Activated B cell treated with CpG ODN at 0.5 μM for 24 hours (primary cell): Measurements from ENCODE around the gene MRPL36. TPM values are rescaled to one million over a fixed set of nuclear protein-coding genes. Genes with fewer than 3 reads are reported as not detected.

Experiments
- ATAC-seq: fragments of 200-7000 bp; cut with Tn5 transposase; one replicate; pipeline ENCODE4 v1.10.0; 2021; ENCODE audit warnings: low read depth, mild to moderate bottlenecking, moderate library complexity
- CTCF ChIA-PET: fragments of 350-600 bp; sonication (Branson Sonifier 250); formaldehyde crosslinking; loops from one replicate; lab custom pipeline; 2021; ENCODE audit warnings: antibody characterized with exemption; lab: Charles Lee
- POLR2A ChIA-PET: fragments of 350-600 bp; sonication (Branson Sonifier 250); formaldehyde crosslinking; loops from one replicate; lab custom pipeline; 2021; ENCODE audit warnings: antibody characterized with exemption; lab: Charles Lee
- DNase-seq: peaks from one replicate; pipeline ENCODE4 v3.0.0; 2022
- H3K27ac Mint-ChIP-seq: one replicate; pipeline ENCODE4 v1.8.0; 2020; ENCODE audit warnings: mixed read lengths
- H3K27me3 Mint-ChIP-seq: one replicate; pipeline ENCODE4 v1.8.0; 2021; ENCODE audit warnings: mixed read lengths
- H3K36me3 Mint-ChIP-seq: one replicate; pipeline ENCODE4 v1.8.0; 2021; ENCODE audit warnings: low read depth, mixed read lengths
- H3K4me1 Mint-ChIP-seq: one replicate; pipeline ENCODE4 v1.8.0; 2021; ENCODE audit warnings: mixed read lengths
- H3K4me3 Mint-ChIP-seq: one replicate; pipeline ENCODE4 v1.8.0; 2020; ENCODE audit warnings: mild to moderate bottlenecking, mixed read lengths
- H3K9me3 Mint-ChIP-seq: one replicate; pipeline ENCODE4 v1.8.0; 2020; ENCODE audit warnings: mixed read lengths
- CTCF ChIP-seq: fragments of 200-600 bp; IDR thresholded peaks from one replicate; pipeline ENCODE4 v1.8.0; 2022; ENCODE audit warnings: antibody characterized with exemption, mild to moderate bottlenecking
- intact Hi-C: fragments of 100-400 bp; cut with micrococcal nuclease; formaldehyde crosslinking; loops from one replicate; pipeline ENCODE4 v1.15.1; 2024
- total RNA-seq: library from RNA; stranded (reverse); gene quantifications from 2 replicates; pipeline ENCODE4 v1.2.3, GENCODE V29; 2022

Gene MRPL36
- total RNA-seq, 1 donor from 2014 or later = 28.7 TPM

GRCh38 chr5:1787472-1788047, 12.1 kb downstream of the MRPL36 start:
- intact Hi-C loops = no loop called here
- ChIA-PET CTCF (no interaction called here), POLR2A (no interaction called here)
- Mint-ChIP-seq H3K9me3 (no peaks in the 10 kb centered on the region), H3K4me1 (peaks cover 20% of the 10 kb centered on the region), H3K27me3 (peaks cover 11% of the 10 kb centered on the region), H3K36me3 (no peaks in the 10 kb centered on the region), H3K27ac (no peak overlapping the region), H3K4me3 (no peak overlapping the region)
- DNase-seq = no peak
- no peak for ATAC-seq
- no peak for TF ChIP-seq CTCF

- no peak for DNase-seq
- no peak for TF ChIP-seq CTCF
- CTCF ChIA-PET = no interaction called here
- POLR2A ChIA-PET = no interaction called here
- intact Hi-C loops = no loop called here
- no peaks in the 10 kb centered on the region for H3K9me3 Mint-ChIP-seq
- ATAC-seq = no peak
- H3K27me3 Mint-ChIP-seq = peaks cover 17% of the 10 kb centered on the region
- H3K36me3 Mint-ChIP-seq = no peaks in the 10 kb centered on the region
- H3K4me3 Mint-ChIP-seq = no peak overlapping the region
- H3K27ac Mint-ChIP-seq = no peak overlapping the region
- H3K4me1 Mint-ChIP-seq = peaks cover 21% of the 10 kb centered on the region
These were observed 12.8 kb downstream of the MRPL36 start for GRCh38 chr5:1786621-1787471.

- POLR2A ChIA-PET = no interaction called here
These were observed 13.7 kb downstream of the MRPL36 start for GRCh38 chr5:1785984-1786383.

GRCh38 chr5:1785062-1785461, 14.6 kb downstream of the MRPL36 start:
- peaks cover 23% of the 10 kb centered on the region for H3K4me1 Mint-ChIP-seq
- CTCF ChIA-PET = no interaction called here
- ATAC-seq = no peak
- peaks cover 20% of the 10 kb centered on the region for H3K27me3 Mint-ChIP-seq
- intact Hi-C loops = no loop called here
- H3K9me3 Mint-ChIP-seq = no peaks in the 10 kb centered on the region
- DNase-seq = no peak
- POLR2A ChIA-PET = interaction anchor here (0.6 kb wide), 1 partner anchor 41 kb away, joined by 4 read pairs; no protein-coding TSS in a partner anchor
- no peaks in the 10 kb centered on the region for H3K36me3 Mint-ChIP-seq
- H3K4me3 Mint-ChIP-seq = no peak overlapping the region
- no peak for TF ChIP-seq CTCF
- H3K27ac Mint-ChIP-seq = no peak overlapping the region

More at GRCh38 chr5:1785984-1786383, 13.7 kb downstream of the MRPL36 start:
- intact Hi-C loops = no loop called here
- H3K27me3 Mint-ChIP-seq = peaks cover 20% of the 10 kb centered on the region
- no peak for TF ChIP-seq CTCF
- no peak overlapping the region for H3K27ac Mint-ChIP-seq
- CTCF ChIA-PET = no interaction called here
- no peak overlapping the region for H3K4me3 Mint-ChIP-seq
- no peaks in the 10 kb centered on the region for H3K9me3 Mint-ChIP-seq
- no peak for ATAC-seq
- H3K4me1 Mint-ChIP-seq = peaks cover 23% of the 10 kb centered on the region
- H3K36me3 Mint-ChIP-seq = no peaks in the 10 kb centered on the region
- DNase-seq = no peak
